Stimulated activated CD8-positive, alpha-beta memory T cell treated with anti-CD3 and anti-CD28 coated beads, Interleukin-4, amount 100 ng/mL, for 48 hours (primary cell): ENCODE measurements around the gene POGK.

Experiments used
- DNase-seq: peaks from one replicate; pipeline ENCODE4 v3.0.0-alpha.2; 2020

Gene POGK

DNA sequence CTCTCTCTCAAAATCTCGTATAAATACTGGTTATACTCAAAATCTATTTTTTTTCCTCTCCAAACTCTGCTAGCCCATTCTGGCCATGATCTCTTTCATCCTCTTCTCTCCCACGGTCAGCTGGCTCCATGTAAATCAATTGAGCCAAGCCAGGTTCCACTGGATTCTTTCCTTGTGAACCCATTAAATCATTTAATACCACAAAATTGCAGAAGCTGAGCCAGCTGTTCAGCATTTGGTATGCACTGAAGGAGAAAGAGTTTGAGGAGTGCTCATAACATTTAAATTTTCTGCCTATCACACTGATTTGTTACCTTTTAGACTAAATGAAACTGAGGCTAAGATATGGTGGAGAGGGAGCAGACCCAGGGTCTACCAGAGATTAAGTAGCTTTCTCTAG lies 65.9 kb downstream of the POGK start:
- no peak for DNase-seq

DNA sequence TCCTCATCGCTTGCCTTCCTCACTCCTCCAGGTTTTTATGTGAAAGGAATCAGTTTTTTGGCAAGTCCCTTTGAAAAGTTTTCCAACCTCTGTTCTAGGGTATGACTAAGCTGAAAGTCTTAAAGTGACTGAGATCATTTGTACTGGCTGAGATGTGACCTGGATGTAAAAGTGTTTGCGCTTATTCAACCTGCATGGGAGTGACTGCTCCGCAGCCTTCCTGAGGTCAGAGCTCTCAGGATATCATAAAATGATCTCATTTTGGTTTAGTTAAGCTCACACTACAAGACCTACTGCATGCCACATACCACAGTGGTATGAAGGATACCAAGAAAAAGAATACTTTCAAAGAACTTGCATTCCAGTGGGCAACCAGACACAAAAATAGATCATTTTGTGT lies 66.6 kb downstream of the POGK start:
- DNase-seq = no peak
